Measurements from ENCODE around the gene NLRX1.

DNA sequence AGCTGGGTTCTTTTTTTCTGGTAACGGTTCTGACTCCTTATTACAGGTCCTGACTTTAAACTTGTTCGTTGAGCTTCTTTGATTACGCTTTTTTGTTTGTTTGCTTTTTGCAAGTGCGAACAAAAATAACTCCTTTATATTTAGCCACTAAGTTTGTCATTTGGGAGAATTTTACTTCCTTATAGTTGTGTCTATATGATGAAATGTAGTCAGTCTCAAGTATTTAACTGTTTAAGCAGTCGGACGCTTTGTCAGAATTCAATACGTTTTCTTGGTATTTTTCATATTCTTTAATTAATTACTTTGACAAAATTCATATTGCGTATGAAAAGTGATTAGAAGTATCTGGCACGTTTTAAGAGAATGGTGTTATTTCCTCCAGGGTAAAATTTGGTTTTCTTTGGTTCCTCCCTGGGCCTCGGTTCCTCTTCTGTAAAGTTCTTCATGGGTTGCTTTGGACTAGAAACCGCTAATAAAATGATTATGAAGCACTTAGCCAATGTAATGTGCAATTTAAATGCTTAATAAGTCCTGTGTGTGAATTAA, 39.0 kb downstream of the NLRX1 start:
- TF ChIP-seq, protein P1, sequence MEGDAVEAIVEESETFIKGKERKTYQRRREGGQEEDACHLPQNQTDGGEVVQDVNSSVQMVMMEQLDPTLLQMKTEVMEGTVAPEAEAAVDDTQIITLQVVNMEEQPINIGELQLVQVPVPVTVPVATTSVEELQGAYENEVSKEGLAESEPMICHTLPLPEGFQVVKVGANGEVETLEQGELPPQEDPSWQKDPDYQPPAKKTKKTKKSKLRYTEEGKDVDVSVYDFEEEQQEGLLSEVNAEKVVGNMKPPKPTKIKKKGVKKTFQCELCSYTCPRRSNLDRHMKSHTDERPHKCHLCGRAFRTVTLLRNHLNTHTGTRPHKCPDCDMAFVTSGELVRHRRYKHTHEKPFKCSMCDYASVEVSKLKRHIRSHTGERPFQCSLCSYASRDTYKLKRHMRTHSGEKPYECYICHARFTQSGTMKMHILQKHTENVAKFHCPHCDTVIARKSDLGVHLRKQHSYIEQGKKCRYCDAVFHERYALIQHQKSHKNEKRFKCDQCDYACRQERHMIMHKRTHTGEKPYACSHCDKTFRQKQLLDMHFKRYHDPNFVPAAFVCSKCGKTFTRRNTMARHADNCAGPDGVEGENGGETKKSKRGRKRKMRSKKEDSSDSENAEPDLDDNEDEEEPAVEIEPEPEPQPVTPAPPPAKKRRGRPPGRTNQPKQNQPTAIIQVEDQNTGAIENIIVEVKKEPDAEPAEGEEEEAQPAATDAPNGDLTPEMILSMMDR (IDR thresholded peaks at IDR 0.05): no peak
- TF ChIP-seq POLR2A (IDR thresholded peaks at IDR 0.05) (no peak), EP300 (IDR thresholded peaks at IDR 0.05) (no peak)
